EH (cell line): ENCODE data around the gene GINS2.
A peak's percentile ranks its signal among the peaks of the same experiment; 100 is the strongest.

Experiments used
- DNase-seq: peaks from one replicate; pipeline ENCODE4 v3.0.0-alpha.2; 2015; ENCODE audit warnings: low read depth

Gene GINS2

DNA sequence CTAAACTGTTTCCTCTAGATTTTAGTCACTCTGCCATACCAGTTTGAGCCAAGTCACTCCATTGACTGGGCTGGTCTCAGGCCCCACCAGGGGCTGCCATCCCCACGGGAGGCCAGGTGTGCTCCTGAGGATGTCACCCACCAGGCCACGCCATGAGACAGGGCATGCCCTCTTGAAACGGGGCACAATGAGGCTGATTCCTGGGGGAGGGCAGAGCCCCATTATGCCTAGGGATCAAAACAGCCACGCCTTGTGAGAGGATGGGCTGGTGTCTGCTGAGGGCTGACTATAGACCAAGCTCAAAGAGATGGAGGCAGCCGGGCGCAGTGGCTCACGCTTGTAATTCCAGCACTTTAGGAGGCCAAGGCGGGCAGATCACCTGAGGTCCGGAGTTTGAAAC lies 21.5 kb downstream of the GINS2 start:
- no peak for DNase-seq

DNA sequence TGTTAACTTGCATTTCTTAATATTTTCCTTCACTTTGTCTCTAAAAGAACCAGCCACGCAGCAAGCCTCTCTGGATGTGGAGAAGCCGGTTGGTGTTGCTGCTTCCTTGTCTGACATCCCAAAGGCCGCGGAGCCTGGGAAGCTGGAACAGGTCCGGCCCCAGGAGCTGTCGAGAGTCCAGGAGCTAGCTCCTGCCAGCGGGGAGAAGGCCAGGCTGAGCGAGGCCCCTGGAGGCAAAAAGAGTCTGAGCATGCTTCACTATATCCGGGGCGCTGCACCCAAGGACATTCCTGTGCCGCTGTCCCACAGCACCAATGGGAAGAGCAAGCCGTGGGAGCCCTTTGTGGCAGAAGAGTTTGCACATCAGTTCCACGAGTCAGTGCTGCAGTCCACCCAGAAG lies 22.8 kb downstream of the GINS2 start:
- no peak for DNase-seq

DNA sequence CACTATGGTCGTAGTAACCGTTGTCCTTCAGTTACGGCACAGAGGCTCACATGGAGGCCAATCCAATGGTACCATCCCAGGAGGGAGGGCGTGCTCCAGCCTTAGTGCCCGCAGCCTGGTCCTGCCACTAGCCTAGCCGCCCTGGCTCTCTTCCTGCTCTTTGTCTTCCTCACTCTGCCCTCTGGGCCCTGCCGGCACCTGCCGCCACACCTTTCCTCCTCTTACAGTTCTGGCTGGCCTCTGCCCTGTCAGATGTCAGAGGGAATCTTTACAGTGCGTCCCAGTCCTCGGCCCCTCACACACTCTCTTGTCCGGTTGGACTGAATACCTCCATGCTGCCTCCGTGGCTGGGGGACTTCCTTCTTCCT lies 23.4 kb downstream of the GINS2 start:
- no peak for DNase-seq

DNA sequence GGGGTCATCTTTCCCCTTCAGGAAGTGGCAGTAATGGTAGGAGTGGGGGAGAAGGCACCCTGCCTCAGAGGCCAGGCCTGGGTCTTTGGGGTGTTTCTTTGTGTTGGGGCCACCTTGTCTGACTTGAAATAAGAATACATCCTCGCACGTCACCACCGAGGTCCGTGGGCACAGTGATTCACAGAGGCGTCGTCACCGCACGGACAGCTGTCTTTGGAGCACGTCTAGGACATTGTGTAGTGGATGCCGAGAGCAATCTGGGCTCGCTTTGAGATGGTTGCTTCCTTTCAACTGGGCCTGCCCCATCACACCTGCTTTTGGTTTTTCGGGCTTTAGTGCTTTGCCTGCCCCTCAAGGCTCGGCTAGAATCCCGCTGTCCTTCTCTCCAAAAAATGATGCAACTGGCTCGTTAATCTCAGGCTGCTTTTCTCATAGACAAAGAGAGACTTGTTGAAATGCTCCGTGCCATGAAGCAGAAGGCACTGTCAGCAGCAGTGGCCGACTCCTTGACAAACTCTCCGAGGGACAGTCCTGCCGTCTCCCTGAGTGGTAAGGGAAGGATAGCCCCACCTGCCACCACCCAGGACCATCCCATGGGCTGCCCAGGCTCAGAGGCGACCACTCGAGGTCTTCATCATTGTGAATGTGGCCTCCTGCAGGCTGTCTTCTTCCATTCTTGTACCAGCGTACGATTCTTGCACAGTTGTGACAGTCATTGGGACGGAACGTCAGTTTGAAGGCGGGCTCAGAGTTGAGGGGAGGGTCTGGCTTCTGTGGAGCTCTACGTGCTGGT lies 24.0 kb downstream of the GINS2 start:
- no peak for DNase-seq

DNA sequence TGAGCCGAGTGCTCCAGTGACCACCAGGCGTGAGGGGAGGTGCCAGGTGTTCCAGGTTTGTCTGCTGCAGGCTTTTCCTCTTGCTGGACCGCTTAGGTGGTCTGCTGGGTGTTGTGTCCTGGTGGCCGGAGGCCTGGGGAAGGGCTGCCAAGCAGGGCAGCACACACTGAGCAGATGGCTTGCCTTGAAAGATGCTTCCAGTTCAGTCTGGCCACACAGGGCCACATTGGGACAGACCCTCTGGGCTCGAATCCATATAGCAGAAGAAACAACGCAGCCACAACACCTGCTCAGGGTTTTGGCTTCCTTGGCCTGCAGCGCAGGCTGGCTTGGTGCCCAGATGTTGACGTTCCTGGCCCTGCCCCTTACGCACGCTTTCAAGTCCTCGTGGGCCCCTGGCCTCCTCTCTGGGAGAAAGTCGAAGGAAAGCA lies 24.8 kb downstream of the GINS2 start:
- DNase-seq: no peak

DNA sequence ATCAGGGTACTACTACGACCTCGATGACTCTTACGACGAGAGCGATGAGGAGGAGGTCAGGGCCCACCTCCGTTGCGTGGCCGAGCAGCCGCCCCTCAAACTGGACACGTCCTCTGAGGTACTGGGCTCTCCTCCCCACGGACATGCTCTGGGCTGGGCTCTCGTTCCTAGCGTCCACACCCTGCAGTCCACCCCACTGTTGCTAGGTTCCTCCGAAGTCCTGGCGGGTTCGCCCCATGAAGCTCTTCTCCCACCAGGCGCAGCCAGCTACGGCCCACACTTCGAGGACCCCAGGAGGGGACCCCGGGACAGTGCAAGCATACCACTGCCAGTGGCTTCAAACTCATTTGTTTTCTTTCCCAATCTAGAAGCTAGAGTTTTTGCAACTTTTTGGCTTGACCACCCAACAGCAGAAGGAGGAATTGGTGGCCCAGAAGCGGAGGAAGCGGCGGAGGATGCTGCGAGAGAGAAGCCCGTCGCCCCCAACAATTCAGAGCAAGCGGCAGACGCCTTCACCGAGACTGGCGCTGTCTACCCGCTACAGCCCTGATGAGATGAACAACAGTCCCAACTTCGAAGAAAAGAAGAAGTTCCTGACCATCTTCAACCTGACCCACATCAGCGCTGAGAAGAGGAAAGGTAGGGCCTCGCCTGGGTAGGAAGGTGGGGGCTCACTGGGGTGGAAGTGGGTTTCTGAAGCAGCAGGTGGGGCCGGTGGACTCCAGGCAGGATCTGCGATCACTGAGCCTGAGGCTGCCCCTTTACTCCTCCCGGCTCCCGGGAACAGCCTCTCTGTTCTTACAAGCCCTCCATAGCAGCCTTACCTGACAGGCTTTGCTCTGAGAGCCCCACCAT lies 25.6 kb downstream of the GINS2 start:
- no peak for DNase-seq

DNA sequence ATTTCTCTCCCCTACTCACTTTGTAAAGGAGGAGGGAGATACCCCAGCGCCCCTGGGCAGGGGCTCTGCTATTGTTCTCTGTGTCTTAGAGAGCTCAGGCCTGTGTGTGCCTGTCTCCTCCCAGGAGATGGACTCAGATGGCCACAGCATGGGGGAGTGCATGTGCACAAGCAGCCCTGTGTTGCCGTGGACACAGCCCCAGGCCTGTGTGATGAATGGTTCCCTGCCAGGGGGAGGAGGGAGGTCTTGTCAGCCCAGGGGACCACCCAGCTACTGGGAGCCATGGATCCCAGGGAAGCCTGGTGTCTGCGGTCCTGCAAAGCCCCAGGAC lies 26.3 kb downstream of the GINS2 start:
- no peak for DNase-seq

DNA sequence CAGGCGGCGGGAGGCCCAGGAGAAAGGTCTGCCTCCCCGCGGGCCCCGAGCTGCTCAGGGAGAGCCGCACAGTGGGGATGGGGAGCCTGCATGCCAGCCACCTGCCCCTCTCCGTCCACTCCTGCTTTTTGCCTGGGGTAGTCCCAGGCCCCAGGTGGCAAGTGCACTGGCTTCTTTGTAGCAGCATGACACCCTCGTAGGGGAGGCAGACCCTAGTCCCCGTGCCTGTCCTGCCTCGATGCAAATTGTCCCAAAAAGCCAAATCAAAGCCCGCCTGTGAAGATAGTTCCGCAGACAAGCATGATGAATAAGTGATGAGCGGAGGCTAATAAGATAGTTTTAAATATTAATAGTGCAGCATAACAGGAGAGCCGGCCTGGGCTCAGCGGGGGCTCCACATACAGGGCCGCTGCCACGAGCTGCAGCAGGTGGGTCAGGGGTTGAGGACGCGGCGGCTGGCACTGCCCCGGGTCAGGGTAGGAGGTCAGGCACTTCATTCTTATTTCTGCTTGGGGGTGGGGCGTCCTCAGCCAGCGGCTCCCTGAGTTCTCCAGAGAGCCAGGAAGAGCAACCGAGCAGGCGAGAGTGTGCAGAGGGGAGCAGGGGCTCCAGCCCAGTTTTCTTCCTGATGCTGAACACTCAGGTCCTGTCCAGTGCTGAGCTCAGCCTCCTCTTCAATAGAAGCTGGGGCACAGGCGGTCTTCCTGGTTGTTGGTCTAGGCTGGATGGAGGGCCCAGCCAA lies 26.8 kb downstream of the GINS2 start:
- no peak for DNase-seq

DNA sequence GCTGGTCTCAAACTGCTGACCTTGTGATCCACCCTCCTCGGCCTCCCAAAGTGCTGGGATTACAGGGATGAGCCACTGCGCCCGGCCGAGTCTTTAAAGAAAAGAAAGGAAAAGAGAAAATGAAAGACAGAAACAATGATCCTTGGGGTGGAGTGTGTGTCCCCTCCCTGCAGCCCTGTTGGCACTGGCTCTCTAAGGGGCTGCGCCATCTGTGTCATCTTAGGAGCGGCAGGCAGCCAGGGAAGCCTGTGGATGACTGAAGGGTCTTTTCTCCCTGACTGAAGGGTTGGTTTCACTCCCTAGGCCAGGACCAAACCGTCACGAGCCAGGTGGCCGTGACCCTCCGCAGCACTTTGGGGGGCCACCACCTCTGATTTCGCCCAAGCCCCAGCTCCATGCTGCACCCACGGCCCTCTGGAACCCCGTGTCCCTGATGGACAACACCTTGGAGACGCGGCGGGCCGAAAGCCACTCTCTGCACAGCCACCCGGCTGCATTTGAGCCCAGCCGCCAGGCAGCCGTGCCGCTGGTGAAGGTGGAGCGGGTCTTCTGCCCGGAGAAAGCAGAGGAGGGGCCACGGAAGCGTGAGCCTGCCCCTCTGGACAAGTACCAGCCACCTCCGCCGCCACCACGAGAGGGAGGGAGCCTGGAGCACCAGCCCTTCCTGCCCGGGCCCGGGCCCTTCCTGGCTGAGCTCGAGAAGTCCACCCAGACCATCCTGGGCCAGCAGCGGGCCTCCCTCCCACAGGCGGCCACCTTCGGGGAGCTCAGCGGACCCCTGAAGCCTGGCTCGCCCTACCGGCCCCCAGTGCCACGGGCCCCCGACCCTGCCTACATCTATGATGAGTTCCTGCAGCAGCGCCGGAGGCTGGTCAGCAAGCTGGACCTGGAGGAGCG lies 27.7 kb downstream of the GINS2 start:
- no peak for DNase-seq

DNA sequence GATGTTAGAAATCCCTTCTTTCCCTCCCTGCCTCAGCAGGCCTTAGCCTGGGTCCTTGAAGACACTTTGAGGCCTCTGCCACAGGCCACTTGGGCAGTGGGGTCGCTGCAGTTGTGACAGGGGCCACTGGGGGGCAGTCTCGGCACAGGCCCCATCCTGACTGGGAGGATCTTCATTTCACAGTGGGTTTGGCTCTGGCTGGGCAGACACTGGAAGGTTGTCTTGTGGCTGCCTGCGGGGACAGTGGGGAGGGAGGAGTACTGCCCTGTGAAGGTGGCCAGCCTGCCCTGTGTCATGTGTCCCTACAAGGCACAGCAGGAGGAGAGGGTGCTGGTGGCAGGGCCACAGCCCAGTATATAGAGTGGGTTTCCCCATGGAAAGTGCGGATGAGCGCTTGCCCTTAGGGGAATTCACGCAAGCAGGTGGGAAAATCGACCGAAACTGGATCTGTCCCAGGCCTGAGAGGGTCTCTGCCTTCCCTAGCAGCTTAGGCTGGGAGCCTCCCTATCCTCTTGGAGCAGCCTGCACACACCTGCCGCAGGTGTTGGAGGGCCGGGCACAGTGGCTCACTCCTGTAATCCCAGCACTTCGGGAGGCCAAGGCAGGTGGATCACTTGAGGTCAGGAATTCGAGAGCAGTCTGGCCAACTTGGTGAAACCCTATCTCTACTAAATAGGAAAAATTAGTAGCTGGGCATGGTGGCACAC lies 28.8 kb downstream of the GINS2 start:
- peak; percentile 61 for DNase-seq

DNA sequence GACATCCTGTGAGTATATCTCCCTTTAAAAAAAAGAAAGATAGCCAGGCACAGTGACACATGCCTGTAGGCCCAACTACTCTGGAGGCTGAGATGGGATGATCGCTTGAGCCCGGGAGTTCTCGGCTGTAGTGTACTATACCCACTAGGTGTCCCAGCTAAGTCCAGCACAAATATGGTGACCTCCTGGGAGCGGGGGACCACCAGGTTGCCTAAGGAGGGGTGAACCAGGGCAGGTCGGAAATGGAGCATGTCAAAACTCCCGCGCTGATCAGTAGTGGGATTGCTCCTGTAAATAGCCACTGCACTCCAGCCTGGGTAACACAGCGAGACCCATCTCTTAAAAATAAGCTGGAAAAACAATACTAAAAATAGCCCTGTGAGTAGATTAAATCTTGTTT lies 29.4 kb downstream of the GINS2 start:
- no peak for DNase-seq

DNA sequence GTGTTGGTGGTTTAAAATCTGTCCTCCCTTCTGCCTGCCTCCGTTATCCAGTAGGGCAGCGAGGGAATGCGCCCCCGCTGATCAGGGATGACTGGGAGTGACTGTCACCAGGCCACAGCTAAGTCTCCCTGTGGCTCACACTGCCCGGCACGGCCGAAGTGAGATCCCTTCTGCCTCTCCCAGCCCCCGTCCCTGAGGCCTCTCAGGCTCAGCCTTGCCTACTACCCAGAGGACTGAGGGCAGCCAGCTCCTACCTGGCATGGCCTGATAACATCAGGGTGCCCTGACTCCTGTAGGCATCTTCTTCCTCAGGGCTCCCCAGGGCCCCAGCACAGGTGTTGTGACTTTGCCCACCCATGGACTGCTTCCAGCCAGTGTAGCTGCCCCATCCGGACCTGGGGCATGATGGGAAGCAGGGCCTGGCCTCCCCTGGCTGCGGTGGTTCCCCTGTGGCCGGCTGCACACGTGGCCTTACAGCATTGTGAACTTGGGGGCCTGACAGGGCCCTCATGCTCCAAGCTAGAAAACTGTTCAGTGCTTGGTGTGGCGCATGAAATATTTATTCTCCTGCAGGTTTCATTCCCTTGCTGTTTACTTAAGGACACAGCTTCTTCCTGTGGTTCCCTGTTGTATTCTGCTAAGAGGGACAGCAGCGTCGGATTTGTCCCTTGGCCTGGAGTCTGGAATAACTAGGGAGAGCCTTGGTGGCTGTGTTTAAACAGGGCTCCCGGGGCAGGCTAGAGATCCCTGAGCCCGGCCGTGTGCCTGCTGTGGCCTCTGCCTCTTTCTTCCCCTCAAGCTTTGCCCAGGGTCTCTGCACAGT lies 30.0 kb downstream of the GINS2 start:
- DNase-seq: no peak

DNA sequence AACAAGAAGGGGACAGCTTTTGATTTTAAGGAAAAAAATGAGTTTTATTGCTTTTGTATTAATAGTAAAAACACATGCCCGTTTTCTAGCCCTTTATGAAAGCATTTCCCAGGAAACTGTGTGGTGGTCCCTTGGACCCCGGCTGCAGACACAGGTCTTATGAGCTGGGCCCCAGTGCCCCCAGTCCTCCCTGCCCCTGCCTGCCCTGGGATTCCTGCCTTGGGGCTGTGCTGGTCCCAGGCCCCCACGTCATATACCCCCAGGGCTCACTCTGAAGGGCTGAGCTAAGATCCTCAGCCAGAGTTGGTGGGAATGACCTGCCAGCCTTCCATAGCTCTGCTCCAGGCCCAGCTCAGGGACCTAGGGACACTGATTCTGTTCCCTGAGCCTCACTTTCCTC lies 30.8 kb downstream of the GINS2 start:
- DNase-seq: no peak

DNA sequence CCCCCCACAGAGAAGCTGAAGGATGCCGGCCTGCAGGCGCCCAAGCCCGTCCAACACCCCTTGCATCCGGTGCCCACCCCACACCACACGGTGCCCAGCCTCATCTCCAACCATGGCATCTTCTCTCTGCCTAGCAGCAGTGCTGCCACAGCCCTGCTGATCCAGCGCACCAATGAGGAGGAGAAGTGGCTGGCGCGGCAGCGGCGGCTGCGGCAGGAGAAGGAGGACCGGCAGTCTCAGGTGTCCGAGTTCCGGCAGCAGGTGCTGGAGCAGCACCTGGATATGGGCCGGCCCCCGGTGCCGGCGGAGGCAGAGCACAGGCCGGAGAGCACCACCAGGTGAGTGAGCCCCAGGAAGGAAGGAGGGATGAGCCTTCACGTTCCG lies 31.5 kb downstream of the GINS2 start:
- DNase-seq: no peak

DNA sequence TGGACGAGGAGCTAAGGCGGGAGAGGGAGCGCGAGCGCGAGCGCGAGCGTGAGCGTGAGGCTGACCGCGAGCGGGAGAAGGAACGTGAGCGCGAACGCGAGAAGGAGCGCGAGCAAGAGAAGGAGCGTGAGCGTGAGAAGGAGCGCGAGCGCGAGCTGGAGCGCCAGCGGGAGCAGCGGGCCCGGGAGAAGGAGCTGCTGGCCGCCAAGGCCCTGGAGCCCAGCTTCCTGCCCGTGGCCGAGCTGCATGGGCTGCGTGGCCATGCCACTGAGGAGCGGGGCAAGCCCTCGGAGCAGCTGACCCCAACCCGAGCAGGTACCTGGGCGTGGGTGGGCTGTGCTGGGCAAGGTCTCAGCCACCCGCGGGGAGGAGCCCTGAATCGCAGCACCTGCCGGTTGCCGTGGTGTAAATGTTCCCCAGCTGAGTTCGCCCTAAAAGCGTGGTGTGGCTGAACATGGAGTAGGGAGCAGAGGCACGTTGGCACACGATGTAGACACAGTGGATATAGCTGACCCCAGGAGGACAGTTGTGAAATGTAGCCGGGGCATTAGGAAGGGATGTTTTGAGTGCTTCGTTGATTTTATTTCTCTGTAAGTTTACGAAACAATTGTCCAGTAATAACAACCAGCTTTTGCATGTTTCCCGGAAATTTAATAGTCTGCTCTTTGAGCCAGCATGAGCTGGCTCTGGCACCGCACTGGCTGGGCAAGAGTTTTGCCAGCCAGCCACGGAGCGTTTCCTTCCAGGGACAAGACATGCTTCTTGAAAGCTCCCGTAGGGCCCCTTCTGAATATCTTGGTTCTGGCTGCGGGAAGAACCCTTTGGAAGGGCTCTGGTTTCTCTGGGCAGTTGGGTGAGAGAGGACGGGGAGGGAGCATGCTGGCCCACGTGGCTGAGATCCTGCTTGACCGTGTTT lies 32.1 kb downstream of the GINS2 start:
- DNase-seq: no peak

DNA sequence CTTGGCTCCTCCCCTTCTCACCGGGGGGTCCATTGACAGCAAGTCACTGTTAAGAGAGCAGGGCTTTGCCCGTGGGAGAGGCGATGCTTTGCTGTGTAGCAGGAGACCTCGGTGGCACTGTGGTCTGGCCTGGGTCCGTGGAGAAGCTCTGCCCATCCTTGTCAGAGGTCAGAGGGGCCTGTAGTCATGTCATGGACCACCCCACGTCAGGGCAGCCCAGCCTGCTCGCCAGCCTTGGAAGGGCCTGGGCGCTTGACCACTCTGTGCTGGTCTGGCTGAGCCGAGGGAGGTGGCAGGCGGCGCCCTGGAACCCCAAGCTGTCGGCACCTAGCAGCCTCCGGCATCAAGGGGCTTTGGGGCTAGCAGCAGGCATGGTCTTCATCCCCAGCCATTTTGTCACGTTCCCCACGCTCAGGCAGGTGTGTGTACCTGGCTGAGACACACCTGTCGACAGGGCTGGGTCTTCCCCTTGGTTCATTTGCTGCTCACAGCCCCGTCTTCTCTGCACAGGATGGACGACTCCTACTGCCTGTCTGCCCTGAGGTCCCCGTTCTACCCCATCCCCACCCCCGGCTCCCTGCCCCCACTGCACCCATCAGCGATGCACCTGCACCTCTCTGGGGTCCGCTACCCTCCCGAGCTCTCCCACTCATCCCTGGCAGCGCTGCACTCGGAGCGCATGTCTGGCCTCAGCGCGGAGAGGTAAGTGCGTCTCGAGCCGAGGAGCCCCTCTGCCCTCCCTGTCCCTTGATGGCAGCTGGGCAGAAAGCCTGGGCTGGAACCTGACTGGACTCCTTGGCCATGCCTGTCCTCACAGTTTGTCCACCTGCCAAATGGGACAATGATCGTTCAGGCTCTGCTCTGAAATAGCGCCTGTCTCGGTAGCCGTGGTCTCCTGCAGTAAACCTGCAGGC lies 33.3 kb downstream of the GINS2 start:
- no peak for DNase-seq

DNA sequence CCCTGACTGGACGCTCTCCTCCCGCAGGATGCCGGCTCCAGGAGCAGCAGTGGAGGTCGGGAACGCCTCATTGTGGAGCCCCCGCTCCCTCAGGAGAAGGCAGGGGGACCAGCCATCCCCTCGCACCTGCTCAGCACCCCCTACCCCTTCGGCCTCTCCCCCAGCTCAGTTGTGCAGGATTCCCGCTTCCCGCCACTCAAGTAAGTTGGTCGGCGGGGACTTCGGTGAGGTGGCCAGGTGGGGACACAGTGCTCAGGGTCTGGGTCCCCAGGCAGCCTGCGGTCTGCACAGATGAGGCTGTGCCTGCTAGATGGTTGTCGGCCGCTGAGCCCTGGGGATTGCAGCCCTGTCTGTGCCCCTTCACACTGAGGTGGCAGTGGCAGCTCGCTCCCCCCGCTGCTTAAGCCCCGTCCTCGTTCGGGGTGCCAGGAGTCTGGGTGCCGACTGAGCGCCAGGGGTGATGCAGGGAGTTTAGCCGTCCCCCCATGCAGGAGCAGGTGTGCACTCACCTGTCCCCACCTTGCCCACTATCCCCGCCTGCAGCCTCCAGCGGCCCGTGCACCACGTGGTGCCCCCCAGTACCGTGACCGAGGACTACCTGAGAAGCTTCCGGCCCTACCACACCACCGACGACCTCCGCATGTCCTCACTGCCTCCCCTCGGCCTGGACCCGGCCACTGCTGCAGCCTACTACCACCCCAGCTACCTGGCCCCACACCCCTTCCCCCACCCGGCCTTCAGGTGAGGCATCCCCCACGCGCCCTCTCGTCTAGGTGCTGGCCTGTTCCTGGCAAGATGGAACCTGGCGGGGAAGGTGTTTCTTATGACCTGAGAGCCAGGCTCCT lies 34.3 kb downstream of the GINS2 start:
- no peak for DNase-seq
